Stimulated activated CD4-positive, alpha-beta T cell treated with anti-CD3 and anti-CD28 coated beads, Interleukin-1b, Interleukin-23, amount 100 ng/mL, for 48 hours (primary cell): ENCODE results near the gene TGM2.

Experiments
- DNase-seq: peaks from one replicate; pipeline ENCODE4 v3.0.0-alpha.2; 2020

The TGM2 gene

GRCh38 chr20:38158701-38159351 is 6.2 kb downstream of the TGM2 start:
- DNase-seq = no peak

- DNase-seq = no peak
Observed at GRCh38 chr20:38157635-38158495, 7.2 kb downstream of the TGM2 start.

DNA sequence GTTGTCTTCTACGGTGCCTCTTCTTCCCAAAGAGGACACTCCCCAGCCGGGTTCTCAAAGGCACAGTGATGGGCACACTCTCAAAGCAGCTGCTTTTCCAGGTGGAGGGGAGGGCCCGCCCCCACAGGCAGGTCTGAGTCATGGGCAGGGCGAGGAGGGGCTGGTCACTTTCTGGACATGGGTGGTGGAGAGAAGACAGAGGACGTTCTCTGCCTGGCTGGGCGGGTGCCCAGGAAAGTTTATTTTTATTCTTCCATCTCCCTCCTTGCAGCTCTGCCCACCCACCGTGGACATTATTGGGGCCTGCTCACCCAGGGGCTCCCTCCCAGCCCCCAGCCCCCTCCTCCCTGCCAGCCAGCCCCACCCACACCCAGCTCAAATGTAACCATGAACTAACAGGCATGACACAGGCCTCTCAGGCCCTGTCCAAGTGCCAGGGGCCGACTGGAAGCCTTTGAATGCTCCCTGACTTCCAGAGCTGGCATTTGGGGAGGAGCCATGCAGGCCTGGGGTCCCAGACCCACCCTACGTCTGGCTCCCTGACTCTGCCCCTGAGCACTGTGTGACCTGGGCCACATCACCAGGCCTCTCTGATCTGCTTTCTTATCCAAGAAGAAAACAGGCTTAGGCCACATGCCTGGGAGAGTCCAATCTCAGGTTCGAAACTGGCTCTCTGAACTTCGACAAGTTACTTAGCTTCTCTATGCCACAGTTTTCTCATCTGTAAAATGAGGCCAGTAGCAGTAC is 8.0 kb downstream of the TGM2 start:
- DNase-seq = no peak

GRCh38 chr20:38156280-38156679 is 8.8 kb downstream of the TGM2 start:
- no peak for DNase-seq

GRCh38 chr20:38155811-38156210 is 9.3 kb downstream of the TGM2 start:
- no peak for DNase-seq

GRCh38 chr20:38153401-38153800 is 11.7 kb downstream of the TGM2 start:
- DNase-seq = no peak

DNA sequence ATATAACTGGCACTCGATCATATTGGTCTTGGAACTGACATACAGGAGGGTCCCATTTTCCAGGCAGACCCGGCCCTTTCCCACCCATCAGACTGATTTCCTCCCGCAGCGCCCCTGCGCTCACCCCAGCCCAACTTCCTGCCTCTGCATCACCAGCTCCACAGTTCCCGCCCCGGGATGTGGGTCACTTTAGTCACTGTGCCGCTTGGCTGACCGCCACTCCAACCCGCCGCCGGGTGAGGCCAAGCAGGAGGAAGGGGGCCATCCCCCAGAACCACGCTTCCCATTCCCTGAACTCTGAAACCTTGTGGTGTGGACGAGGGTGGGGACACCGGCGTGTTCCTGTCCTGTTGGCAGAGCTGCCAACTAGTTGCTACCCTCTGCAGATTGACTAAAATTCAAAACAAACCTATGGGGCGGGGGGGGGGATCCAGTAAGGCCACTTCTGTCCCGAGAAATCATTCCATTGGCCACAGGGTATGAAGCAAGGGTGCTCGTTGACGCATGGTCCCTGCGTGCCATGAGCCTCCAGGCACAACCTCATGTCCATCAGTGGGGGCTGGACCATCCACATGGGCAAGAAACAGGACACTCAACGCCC is 12.3 kb downstream of the TGM2 start:
- peak; percentile 21 for DNase-seq

DNA sequence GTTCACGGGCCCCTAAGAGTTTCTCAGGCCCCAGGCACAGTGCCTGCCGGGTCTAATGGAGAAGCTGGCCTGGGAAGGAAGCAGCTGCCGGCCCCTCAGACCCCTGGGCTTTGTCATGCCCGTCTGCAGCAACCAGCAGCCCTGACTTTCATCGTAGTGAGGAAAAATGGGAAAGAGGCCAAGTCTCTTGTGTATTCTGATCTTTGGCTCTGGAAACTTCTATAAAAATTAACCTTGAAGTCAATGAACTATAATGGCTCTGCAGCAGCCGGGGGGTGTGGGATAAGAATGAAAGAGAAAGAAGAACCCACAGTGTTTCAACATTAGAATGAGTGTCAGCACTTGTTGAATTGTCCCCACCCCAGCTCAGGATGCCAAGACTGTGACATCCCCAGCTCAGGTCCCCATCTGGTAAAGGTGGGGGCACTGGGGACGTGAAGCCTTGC is 12.9 kb downstream of the TGM2 start:
- no peak for DNase-seq

- no peak for DNase-seq
Observed at GRCh38 chr20:38151455-38151854, 13.6 kb downstream of the TGM2 start.

GRCh38 chr20:38150335-38151170 is 14.5 kb downstream of the TGM2 start:
- DNase-seq = no peak

- DNase-seq = no peak
Observed at GRCh38 chr20:38148328-38149102, 16.6 kb downstream of the TGM2 start.

DNA sequence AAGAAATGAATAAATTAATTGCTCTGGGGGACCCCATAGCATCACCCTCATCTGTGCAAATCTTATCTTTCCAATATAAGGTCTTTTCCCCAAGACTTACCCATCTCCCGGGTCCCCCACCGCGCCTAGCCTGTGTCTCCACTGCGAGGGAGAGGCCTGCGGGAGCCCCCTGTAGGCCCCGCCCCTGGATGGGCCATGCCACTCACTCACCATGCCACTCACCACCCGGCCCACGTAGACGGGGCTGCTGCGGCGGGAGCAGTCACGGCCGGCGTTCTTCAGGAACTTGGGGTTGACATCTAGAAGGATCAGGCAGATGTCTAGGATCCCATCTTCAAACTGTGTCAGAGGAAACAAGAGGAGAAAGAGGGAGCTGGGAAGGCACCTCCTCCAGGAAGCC is 17.3 kb downstream of the TGM2 start:
- DNase-seq = no peak

DNA sequence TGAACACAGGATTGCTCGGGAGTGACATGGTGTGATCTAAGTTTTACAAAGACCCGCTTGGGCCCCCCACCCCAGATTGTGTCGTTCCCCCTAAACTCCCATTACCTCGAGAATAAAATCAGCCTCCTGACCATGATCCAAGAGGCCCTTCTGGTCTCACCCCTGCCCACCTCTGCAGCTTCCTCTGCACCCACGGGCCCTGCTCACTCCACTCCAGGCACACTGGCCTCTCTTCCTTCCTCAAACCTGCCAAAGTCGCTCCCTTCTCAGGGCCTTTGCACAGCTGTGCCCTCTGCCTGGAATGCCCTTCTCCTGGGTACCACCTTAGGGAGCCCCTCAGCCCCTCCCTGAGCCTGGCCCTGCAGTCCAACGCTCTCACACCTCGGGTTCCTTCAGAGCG is 17.9 kb downstream of the TGM2 start:
- no peak for DNase-seq

GRCh38 chr20:38146628-38147027 is 18.4 kb downstream of the TGM2 start:
- DNase-seq = no peak

GRCh38 chr20:38146156-38146555 is 18.9 kb downstream of the TGM2 start:
- no peak for DNase-seq

- DNase-seq = no peak
Observed at GRCh38 chr20:38145729-38146075, 19.4 kb downstream of the TGM2 start.

DNA sequence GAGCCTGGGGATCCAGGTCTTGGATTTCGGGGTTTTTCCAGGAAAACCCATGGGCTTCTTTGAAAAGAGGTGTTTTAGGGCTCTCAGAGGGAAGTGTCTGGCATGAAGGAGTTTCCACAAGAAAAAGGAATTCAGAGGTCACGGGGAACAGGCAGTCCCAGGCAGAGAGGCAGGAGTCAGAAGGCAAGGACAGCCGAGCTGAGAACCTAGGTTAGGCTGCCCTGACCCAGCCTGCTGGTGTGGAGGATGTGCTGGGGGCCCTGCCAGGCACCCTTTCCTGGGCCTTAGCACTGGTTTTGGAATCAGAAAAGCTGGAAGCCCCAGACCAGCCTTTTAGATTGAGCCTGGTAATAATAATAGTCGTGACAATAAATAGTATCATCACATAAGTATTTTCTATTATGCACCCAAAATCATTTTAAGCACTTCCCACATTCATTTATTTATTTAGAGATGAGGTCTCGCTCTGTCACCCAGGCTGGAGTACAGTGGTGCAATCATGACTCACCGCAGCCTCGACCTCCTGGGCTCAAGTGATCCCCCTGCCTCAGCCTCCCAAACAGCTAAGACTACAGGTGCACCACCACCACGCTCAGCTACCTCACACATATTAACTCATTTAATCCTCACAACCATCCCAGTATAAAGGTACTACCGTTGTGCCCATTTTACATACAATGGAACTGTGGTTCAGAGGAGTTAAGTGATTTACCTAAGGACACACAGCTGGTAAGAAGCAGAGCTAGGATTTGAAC is 19.9 kb downstream of the TGM2 start:
- no peak for DNase-seq

- no peak for DNase-seq
Observed at GRCh38 chr20:38144598-38144973, 20.5 kb downstream of the TGM2 start.

- DNase-seq = no peak
Observed at GRCh38 chr20:38143646-38144554, 21.2 kb downstream of the TGM2 start.

DNA sequence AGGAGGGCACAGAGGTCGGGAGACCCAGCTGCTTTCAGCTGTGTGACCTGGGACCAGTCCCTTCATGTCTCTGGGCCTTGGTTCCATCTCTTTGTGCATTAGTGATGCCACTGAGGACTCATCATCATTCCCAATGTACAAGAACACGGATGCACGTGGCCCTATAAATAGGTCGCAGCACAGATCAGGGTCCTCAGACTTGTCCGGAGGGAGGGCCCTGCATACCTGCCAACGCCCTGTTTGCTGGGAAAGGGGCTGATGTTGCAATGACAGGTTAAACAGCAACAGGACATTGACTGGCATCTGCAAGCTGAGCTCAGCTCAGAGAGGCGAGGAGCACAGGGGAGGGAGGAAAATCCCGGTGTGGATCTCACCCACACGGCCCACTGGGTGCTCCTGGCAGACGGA is 21.8 kb downstream of the TGM2 start:
- no peak for DNase-seq
